ENCODE data around the gene ATP2C2.
A peak's percentile ranks its signal among the peaks of the same experiment; 100 is the strongest.

Gene ATP2C2

GRCh38 chr16:84356591-84357116, 11.7 kb upstream of the ATP2C2 start:
- Histone ChIP-seq H2AFZ (ENCODE audit: low read depth, low read length) (no peak overlapping the region), H4K20me1 (ENCODE audit: insufficient read depth, low read length) (no peaks in the 10 kb centered on the region), H3K4me2 (ENCODE audit: insufficient read depth, low read length) (no peak overlapping the region), H3K4me1 (ENCODE audit: insufficient read depth, low read length) (peaks cover 9% of the 10 kb centered on the region), H3K9ac (ENCODE audit: low read depth, low read length) (no peak overlapping the region), H3K79me2 (ENCODE audit: insufficient read depth, low read length) (no peaks in the 10 kb centered on the region), H3K4me3 (ENCODE audit: low read depth in 1 of 2, low read length in 2 of 2) (no peak overlapping the region), H3K9me3 (ENCODE audit: insufficient read depth, low read length, severe bottlenecking) (no peaks in the 10 kb centered on the region), H3K36me3 (ENCODE audit: insufficient read depth, low read length) (no peaks in the 10 kb centered on the region), H3K27me3 (ENCODE audit: insufficient read depth, low read length, poor library complexity) (no peaks in the 10 kb centered on the region), H3K27ac (ENCODE audit: low read length) (no peak overlapping the region)
- DNase-seq (no peak), ATAC-seq (ENCODE audit: insufficient read depth, low read depth) (no peak)
- no peak for TF ChIP-seq CTCF (IDR thresholded peaks at IDR 0.05; ENCODE audit: borderline replicate concordance, extremely low read depth, low read length, poor library complexity, severe bottlenecking)
- TF ChIP-seq EZH2 (IDR thresholded peaks at IDR 0.05; ENCODE audit: borderline replicate concordance, low read depth, low read length, severe bottlenecking), result no peak

- H3K79me2 ChIP-seq (ENCODE audit: insufficient read depth, low read length), result no peaks in the 10 kb centered on the region
Measured at GRCh38 chr16:84357191-84357651, 11.1 kb upstream of the ATP2C2 start.

DNA sequence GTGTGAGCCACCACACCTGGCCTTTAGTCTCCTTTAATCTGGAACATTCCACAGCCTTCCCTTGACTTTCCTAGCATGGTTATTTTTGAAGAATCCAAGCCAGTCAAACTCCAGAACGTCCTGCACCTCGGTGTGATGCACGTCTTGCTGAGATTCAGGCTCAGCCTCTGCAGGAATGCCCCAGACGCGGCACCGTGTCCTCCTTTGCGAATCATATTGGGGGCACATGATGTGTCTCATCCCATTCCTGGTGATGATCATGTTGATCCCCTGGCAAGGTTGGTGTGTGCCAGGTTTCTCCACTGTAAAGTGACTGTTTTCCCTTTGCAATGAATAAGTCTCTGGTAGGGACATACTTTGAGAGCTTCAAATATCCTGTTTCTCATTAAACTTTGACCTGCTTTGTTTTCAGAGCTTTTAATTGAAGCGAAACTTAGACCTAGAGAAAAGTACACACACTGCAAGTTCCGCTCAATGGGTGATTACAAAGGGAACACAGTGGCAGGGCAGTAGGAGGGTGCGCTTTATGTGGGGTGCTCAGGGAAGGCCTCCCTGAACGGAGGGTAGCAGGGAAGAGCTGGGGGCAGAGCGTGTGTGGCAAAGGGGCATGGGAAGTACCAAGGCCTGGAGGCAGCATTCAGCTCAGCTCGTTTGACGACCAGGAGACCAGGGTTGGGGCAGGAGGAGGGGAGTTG, 9.6 kb upstream of the ATP2C2 start:
- H3K9me3 ChIP-seq (ENCODE audit: insufficient read depth, low read length, severe bottlenecking), result no peaks in the 10 kb centered on the region
- DNase-seq, result no peak
- no peaks in the 10 kb centered on the region for H3K36me3 ChIP-seq (ENCODE audit: insufficient read depth, low read length)

More at GRCh38 chr16:84357191-84357651, 11.1 kb upstream of the ATP2C2 start:
- H3K4me1 ChIP-seq (ENCODE audit: insufficient read depth, low read length), result peaks cover 9% of the 10 kb centered on the region
- H3K4me2 ChIP-seq (ENCODE audit: insufficient read depth, low read length), result no peak overlapping the region
- no peak overlapping the region for H2AFZ ChIP-seq (ENCODE audit: low read depth, low read length)
- ATAC-seq (ENCODE audit: insufficient read depth, low read depth), result peak; percentile 63
- H3K27me3 ChIP-seq (ENCODE audit: insufficient read depth, low read length, poor library complexity), result no peaks in the 10 kb centered on the region
- H3K9ac ChIP-seq (ENCODE audit: low read depth, low read length), result no peak overlapping the region
- no peaks in the 10 kb centered on the region for H4K20me1 ChIP-seq (ENCODE audit: insufficient read depth, low read length)
- H3K4me3 ChIP-seq (ENCODE audit: low read depth in 1 of 2, low read length in 2 of 2), result no peak overlapping the region
- H3K27ac ChIP-seq (ENCODE audit: low read length), result no peak overlapping the region
- no peaks in the 10 kb centered on the region for H3K36me3 ChIP-seq (ENCODE audit: insufficient read depth, low read length)
- peak; percentile 6 for DNase-seq
- H3K9me3 ChIP-seq (ENCODE audit: insufficient read depth, low read length, severe bottlenecking), result no peaks in the 10 kb centered on the region
- TF ChIP-seq EZH2 (IDR thresholded peaks at IDR 0.05; ENCODE audit: borderline replicate concordance, low read depth, low read length, severe bottlenecking), result no peak
- TF ChIP-seq CTCF (IDR thresholded peaks at IDR 0.05; ENCODE audit: borderline replicate concordance, extremely low read depth, low read length, poor library complexity, severe bottlenecking), result no peak

More for the DNA sequence above, 9.6 kb upstream of the ATP2C2 start:
- H3K9ac ChIP-seq (ENCODE audit: low read depth, low read length), result no peak overlapping the region
- no peak overlapping the region for H2AFZ ChIP-seq (ENCODE audit: low read depth, low read length)
- H3K4me3 ChIP-seq (ENCODE audit: low read depth in 1 of 2, low read length in 2 of 2), result no peak overlapping the region
- H3K27me3 ChIP-seq (ENCODE audit: insufficient read depth, low read length, poor library complexity), result no peaks in the 10 kb centered on the region
- no peaks in the 10 kb centered on the region for H4K20me1 ChIP-seq (ENCODE audit: insufficient read depth, low read length)
- H3K79me2 ChIP-seq (ENCODE audit: insufficient read depth, low read length), result no peaks in the 10 kb centered on the region
- peaks cover 9% of the 10 kb centered on the region for H3K4me1 ChIP-seq (ENCODE audit: insufficient read depth, low read length)
- no peak overlapping the region for H3K27ac ChIP-seq (ENCODE audit: low read length)
- H3K4me2 ChIP-seq (ENCODE audit: insufficient read depth, low read length), result no peak overlapping the region
- TF ChIP-seq CTCF (IDR thresholded peaks at IDR 0.05; ENCODE audit: borderline replicate concordance, extremely low read depth, low read length, poor library complexity, severe bottlenecking) (no peak), EZH2 (IDR thresholded peaks at IDR 0.05; ENCODE audit: borderline replicate concordance, low read depth, low read length, severe bottlenecking) (no peak)
- no peak for ATAC-seq (ENCODE audit: insufficient read depth, low read depth)
